Retinal pigment epithelial cell (primary cell): ENCODE results near the gene FRMD4A.

Experiments
- DNase-seq: peaks from one replicate; pipeline ENCODE4 v3.0.0-alpha.2; 2010; ENCODE audit warnings: low read depth
- H3K4me3 ChIP-seq: 2 replicates; pipeline ENCODE4 v1.5.1; 2011; ENCODE audit warnings: mild to moderate bottlenecking, low read length, control low read depth, moderate library complexity
- CTCF ChIP-seq: conservative IDR thresholded peaks from 2 replicates; pipeline ENCODE4 v1.5.1; 2011; ENCODE audit warnings: low read depth, low read length, control low read depth, inconsistent platforms

FRMD4A gene

GRCh38 chr10:13699216-13699615 is 631.5 kb downstream of the FRMD4A start:
- DNase-seq, result no peak
- TF ChIP-seq CTCF, result no peak
- H3K4me3 ChIP-seq, result no peak overlapping the region

GRCh38 chr10:13698217-13698616 is 632.5 kb downstream of the FRMD4A start:
- H3K4me3 ChIP-seq, result no peak overlapping the region
- no peak for TF ChIP-seq CTCF
- DNase-seq, result no peak

- no peak overlapping the region for H3K4me3 ChIP-seq
- no peak for DNase-seq
- no peak for TF ChIP-seq CTCF
Measured at GRCh38 chr10:13696071-13696470, 634.7 kb downstream of the FRMD4A start.

- DNase-seq, result no peak
- TF ChIP-seq CTCF, result no peak
Measured at GRCh38 chr10:13695588-13695987, 635.1 kb downstream of the FRMD4A start.

GRCh38 chr10:13693783-13694700 is 636.7 kb downstream of the FRMD4A start:
- no peak for TF ChIP-seq CTCF
- no peak overlapping the region for H3K4me3 ChIP-seq
- DNase-seq, result no peak

More at GRCh38 chr10:13695588-13695987, 635.1 kb downstream of the FRMD4A start:
- no peak overlapping the region for H3K4me3 ChIP-seq

- no peak for DNase-seq
- no peak overlapping the region for H3K4me3 ChIP-seq
- no peak for TF ChIP-seq CTCF
Measured at GRCh38 chr10:13690281-13690825, 640.4 kb downstream of the FRMD4A start.

- no peak for TF ChIP-seq CTCF
- no peak overlapping the region for H3K4me3 ChIP-seq
- DNase-seq, result no peak
Measured at GRCh38 chr10:13686331-13686752, 644.4 kb downstream of the FRMD4A start.
